ENCODE results near the gene DMRT3.

Gene DMRT3

DNA sequence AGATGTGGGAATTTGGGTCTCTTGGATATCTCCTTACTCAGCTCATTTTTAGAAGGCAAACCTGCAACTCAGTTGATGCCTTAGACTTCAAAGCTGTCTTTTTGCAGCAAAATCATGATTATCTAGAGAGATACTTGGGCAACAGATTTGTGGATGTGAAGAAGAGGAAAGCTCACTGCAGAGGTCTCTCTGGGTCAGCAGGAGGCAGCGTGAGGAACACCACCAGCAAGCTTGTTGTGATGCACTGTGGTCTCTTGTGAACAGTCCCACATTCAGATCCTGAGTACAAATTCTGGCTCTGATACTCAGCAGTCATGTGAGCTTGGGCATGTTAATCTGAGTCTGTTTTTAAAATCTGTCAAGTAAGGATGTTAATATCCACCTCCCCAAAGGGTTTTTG is 26.3 kb upstream of the DMRT3 start:
- Histone ChIP-seq H3K27me3 (ENCODE audit: control insufficient read depth in 5 of 5, insufficient read depth in 4 of 5, low read length in 5 of 5) (peaks cover 3 to 21% (median 16%) of the 10 kb centered on the region in 5 donors), H3K36me3 (ENCODE audit: control insufficient read depth in 5 of 5, insufficient read depth in 5 of 5, low read length in 5 of 5) (no peaks in the 10 kb centered on the region), H3K27ac (ENCODE audit: low read depth, low read length) (no peak overlapping the region), H3K4me1 (ENCODE audit: control insufficient read depth in 5 of 5, insufficient read depth in 5 of 5, low read length in 5 of 5) (no peaks in the 10 kb centered on the region), H3K9me3 (ENCODE audit: control insufficient read depth in 5 of 5, low read length in 5 of 5) (no peaks in the 10 kb centered on the region), H3K4me3 (ENCODE audit: low read depth in 1 of 5, low read length in 5 of 5) (no peak overlapping the region), H3K9ac (ENCODE audit: low read length in 5 of 5) (no peak overlapping the region)

DNA sequence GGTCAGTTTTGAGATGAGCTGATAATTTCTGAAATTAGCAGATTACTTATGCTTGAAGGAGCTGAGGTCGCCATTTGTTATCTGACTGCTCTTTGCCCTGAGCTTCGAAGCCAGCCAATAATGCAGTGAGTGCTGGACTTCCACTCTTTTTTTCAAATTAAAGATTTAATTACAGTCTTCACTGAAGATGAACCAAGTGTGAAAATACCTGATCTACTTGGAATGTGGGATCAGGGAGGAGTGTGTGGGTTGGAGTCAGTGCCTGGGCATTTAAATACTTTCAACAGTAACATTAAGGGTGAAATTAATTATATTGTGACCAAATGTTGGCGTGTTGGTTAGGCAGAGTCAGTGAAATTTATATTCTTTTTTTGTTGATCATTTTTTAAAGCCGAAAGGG is 23.9 kb upstream of the DMRT3 start:
- no peaks in the 10 kb centered on the region for H3K36me3 ChIP-seq (ENCODE audit: control insufficient read depth in 5 of 5, insufficient read depth in 5 of 5, low read length in 5 of 5)
- peaks cover 3 to 22% (median 19%) of the 10 kb centered on the region in 5 donors for H3K27me3 ChIP-seq (ENCODE audit: control insufficient read depth in 5 of 5, insufficient read depth in 4 of 5, low read length in 5 of 5)
- H3K4me3 ChIP-seq (ENCODE audit: low read depth in 1 of 5, low read length in 5 of 5): no peak overlapping the region
- H3K9me3 ChIP-seq (ENCODE audit: control insufficient read depth in 5 of 5, low read length in 5 of 5): no peaks in the 10 kb centered on the region
- no peak overlapping the region for H3K27ac ChIP-seq (ENCODE audit: low read depth, low read length)
- no peaks in the 10 kb centered on the region for H3K4me1 ChIP-seq (ENCODE audit: control insufficient read depth in 5 of 5, insufficient read depth in 5 of 5, low read length in 5 of 5)
- H3K9ac ChIP-seq (ENCODE audit: low read length in 5 of 5): no peak overlapping the region

DNA sequence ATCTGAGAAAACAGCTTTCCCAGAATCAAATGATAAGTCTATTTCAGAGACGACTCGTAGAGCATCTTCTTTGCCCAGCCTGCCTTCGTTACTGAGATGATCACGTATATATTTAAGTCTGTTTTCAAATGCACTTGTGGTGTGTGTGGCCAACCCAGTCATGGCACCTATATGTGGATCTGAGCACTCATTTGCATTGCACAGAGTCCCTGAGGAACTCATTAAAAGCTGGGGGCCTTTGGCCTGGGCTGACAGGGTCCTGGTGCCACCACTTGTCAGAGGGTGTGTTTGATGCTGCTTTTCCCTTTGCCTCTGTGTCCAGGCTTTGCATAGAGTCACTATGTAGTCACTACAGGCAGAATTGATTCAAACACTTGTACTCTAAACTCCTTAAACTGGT is 17.4 kb upstream of the DMRT3 start:
- Histone ChIP-seq H3K4me3 (ENCODE audit: low read depth in 1 of 5, low read length in 5 of 5) (no peak overlapping the region), H3K4me1 (ENCODE audit: control insufficient read depth in 5 of 5, insufficient read depth in 5 of 5, low read length in 5 of 5) (no peaks in the 10 kb centered on the region), H3K36me3 (ENCODE audit: control insufficient read depth in 5 of 5, insufficient read depth in 5 of 5, low read length in 5 of 5) (no peaks in the 10 kb centered on the region), H3K9ac (ENCODE audit: low read length in 5 of 5) (no peak overlapping the region), H3K27ac (ENCODE audit: low read depth, low read length) (no peak overlapping the region), H3K9me3 (ENCODE audit: control insufficient read depth in 5 of 5, low read length in 5 of 5) (no peaks in the 10 kb centered on the region), H3K27me3 (ENCODE audit: control insufficient read depth in 5 of 5, insufficient read depth in 4 of 5, low read length in 5 of 5) (peaks cover 5 to 22% (median 19%) of the 10 kb centered on the region in 5 donors)

DNA sequence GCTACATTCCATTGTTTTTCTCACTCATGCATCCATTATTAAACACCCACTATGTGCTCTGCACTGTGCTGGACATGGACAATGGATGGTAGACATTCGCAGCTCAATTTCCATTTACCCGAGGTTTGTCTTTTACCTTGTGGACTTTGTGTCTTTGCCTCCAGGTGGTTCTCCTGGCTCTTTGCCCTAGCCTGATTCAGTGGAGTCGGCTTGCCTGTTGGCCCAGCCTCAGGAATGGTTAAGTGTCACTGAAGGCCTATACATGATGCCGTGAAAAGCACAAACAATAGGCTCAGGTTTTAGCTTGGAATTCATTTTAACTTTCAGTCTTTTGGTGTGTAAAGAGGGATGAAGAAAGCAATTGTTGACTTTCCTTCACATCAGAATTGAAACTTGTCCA is 16.5 kb upstream of the DMRT3 start:
- H3K9me3 ChIP-seq (ENCODE audit: control insufficient read depth in 5 of 5, low read length in 5 of 5): no peaks in the 10 kb centered on the region
- H3K27ac ChIP-seq (ENCODE audit: low read depth, low read length): no peak overlapping the region
- no peak overlapping the region for H3K9ac ChIP-seq (ENCODE audit: low read length in 5 of 5)
- no peak overlapping the region for H3K4me3 ChIP-seq (ENCODE audit: low read depth in 1 of 5, low read length in 5 of 5)
- H3K36me3 ChIP-seq (ENCODE audit: control insufficient read depth in 5 of 5, insufficient read depth in 5 of 5, low read length in 5 of 5): no peaks in the 10 kb centered on the region
- H3K27me3 ChIP-seq (ENCODE audit: control insufficient read depth in 5 of 5, insufficient read depth in 4 of 5, low read length in 5 of 5): peaks cover 9 to 24% (median 17%) of the 10 kb centered on the region in 5 donors
- no peaks in the 10 kb centered on the region for H3K4me1 ChIP-seq (ENCODE audit: control insufficient read depth in 5 of 5, insufficient read depth in 5 of 5, low read length in 5 of 5)

DNA sequence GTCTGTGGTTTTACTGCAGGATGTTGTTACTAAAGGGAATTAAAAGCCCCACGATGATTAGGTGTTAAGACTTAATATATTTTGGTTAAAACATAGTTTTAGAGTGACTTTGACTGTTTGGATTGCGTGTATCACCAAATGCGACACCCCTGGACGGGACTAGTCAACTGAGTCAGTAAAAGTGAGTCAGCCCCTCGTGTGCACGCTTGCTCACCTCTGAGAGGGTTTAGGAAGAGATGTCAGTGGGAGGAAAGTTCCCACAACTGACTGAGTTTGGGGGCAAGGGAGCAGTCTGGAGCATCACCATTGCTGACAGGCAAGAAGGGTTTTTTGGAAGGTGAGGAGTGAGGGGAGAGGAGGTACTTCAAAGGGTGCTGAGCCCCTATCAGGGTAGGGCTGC is 14.4 kb upstream of the DMRT3 start:
- H3K27ac ChIP-seq (ENCODE audit: low read depth, low read length): no peak overlapping the region
- no peaks in the 10 kb centered on the region for H3K4me1 ChIP-seq (ENCODE audit: control insufficient read depth in 5 of 5, insufficient read depth in 5 of 5, low read length in 5 of 5)
- no peaks in the 10 kb centered on the region for H3K36me3 ChIP-seq (ENCODE audit: control insufficient read depth in 5 of 5, insufficient read depth in 5 of 5, low read length in 5 of 5)
- H3K27me3 ChIP-seq (ENCODE audit: control insufficient read depth in 5 of 5, insufficient read depth in 4 of 5, low read length in 5 of 5): peaks cover 9 to 28% (median 21%) of the 10 kb centered on the region in 5 donors
- H3K9ac ChIP-seq (ENCODE audit: low read length in 5 of 5): no peak overlapping the region
- H3K4me3 ChIP-seq (ENCODE audit: low read depth in 1 of 5, low read length in 5 of 5): no peak overlapping the region
- no peaks in the 10 kb centered on the region for H3K9me3 ChIP-seq (ENCODE audit: control insufficient read depth in 5 of 5, low read length in 5 of 5)

DNA sequence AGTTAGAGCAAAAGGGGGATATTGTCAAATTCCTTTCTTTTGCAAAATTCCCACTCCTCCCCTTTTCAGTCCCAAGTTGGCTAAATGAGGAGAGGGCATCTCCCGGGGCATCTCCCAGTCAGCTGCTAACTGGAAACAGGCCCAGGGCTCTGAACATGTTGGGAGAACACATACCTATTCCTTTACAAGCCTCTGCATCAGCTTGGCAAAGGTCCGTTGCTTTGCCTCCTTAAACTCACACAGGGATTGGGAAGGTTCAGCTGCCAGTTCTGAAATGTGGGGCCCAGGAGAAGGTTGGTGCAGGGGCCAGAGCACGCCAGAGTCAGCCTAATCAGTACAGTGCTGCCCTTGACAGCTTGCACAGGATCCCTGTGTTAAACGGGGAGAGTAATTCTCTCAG is 11.0 kb upstream of the DMRT3 start:
- peaks cover 16 to 46% (median 35%) of the 10 kb centered on the region in 5 donors for H3K27me3 ChIP-seq (ENCODE audit: control insufficient read depth in 5 of 5, insufficient read depth in 4 of 5, low read length in 5 of 5)
- no peaks in the 10 kb centered on the region for H3K36me3 ChIP-seq (ENCODE audit: control insufficient read depth in 5 of 5, insufficient read depth in 5 of 5, low read length in 5 of 5)
- no peak overlapping the region for H3K27ac ChIP-seq (ENCODE audit: low read depth, low read length)
- no peak overlapping the region for H3K4me3 ChIP-seq (ENCODE audit: low read depth in 1 of 5, low read length in 5 of 5)
- H3K9me3 ChIP-seq (ENCODE audit: control insufficient read depth in 5 of 5, low read length in 5 of 5): no peaks in the 10 kb centered on the region
- H3K4me1 ChIP-seq (ENCODE audit: control insufficient read depth in 5 of 5, insufficient read depth in 5 of 5, low read length in 5 of 5): peaks cover 0 to 13% (median 5%) of the 10 kb centered on the region in 5 donors
- no peak overlapping the region for H3K9ac ChIP-seq (ENCODE audit: low read length in 5 of 5)

DNA sequence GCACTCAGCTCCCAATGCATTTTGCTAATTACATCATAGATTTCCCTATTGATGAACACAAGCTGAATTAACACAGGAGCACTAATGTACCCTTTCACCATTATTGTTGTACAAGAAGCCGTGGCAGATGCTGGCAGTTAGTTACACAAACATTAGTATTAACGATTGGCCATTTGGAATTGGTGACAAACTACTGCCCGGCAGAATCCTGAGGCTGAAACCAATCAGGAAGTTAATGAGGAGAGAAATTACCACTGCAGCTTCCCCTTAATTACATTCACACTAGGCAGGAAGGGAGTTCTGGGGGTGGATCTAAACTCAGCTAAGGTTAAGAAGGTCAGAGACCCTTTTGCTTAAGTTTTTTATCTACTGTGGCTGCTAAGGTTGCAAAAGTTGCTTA is 9.6 kb upstream of the DMRT3 start:
- H3K4me1 ChIP-seq (ENCODE audit: control insufficient read depth in 5 of 5, insufficient read depth in 5 of 5, low read length in 5 of 5): peaks cover 0 to 25% (median 11%) of the 10 kb centered on the region in 5 donors
- H3K9ac ChIP-seq (ENCODE audit: low read length in 5 of 5): no peak overlapping the region
- H3K36me3 ChIP-seq (ENCODE audit: control insufficient read depth in 5 of 5, insufficient read depth in 5 of 5, low read length in 5 of 5): no peaks in the 10 kb centered on the region
- peaks cover 21 to 49% (median 40%) of the 10 kb centered on the region in 5 donors for H3K27me3 ChIP-seq (ENCODE audit: control insufficient read depth in 5 of 5, insufficient read depth in 4 of 5, low read length in 5 of 5)
- no peak overlapping the region for H3K27ac ChIP-seq (ENCODE audit: low read depth, low read length)
- no peak overlapping the region for H3K4me3 ChIP-seq (ENCODE audit: low read depth in 1 of 5, low read length in 5 of 5)
- no peaks in the 10 kb centered on the region for H3K9me3 ChIP-seq (ENCODE audit: control insufficient read depth in 5 of 5, low read length in 5 of 5)

DNA sequence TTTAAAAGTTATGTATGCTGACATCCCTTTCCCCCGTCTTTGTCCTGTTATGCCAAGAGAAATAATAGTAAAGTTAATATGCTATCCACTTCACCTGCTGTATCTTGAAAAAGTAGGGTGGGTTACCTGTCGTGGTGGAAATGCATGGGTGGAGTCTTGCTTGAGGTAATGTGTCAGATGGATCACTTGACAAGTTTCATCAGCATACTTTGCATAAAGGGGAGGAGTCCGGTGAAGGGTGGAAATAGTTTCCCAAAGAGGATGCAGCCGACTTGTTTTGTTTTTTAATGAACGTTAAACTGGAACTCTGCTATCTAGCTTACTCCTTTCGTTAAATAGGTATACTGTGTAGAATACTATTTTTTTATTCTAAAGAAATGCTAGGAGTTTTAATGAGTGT is 9.0 kb upstream of the DMRT3 start:
- peaks cover 0 to 30% (median 17%) of the 10 kb centered on the region in 5 donors for H3K4me1 ChIP-seq (ENCODE audit: control insufficient read depth in 5 of 5, insufficient read depth in 5 of 5, low read length in 5 of 5)
- H3K9me3 ChIP-seq (ENCODE audit: control insufficient read depth in 5 of 5, low read length in 5 of 5): no peaks in the 10 kb centered on the region
- peaks cover 17 to 52% (median 37%) of the 10 kb centered on the region in 5 donors for H3K27me3 ChIP-seq (ENCODE audit: control insufficient read depth in 5 of 5, insufficient read depth in 4 of 5, low read length in 5 of 5)
- no peak overlapping the region for H3K9ac ChIP-seq (ENCODE audit: low read length in 5 of 5)
- H3K36me3 ChIP-seq (ENCODE audit: control insufficient read depth in 5 of 5, insufficient read depth in 5 of 5, low read length in 5 of 5): no peaks in the 10 kb centered on the region
- H3K4me3 ChIP-seq (ENCODE audit: low read depth in 1 of 5, low read length in 5 of 5): no peak overlapping the region
- H3K27ac ChIP-seq (ENCODE audit: low read depth, low read length): no peak overlapping the region

DNA sequence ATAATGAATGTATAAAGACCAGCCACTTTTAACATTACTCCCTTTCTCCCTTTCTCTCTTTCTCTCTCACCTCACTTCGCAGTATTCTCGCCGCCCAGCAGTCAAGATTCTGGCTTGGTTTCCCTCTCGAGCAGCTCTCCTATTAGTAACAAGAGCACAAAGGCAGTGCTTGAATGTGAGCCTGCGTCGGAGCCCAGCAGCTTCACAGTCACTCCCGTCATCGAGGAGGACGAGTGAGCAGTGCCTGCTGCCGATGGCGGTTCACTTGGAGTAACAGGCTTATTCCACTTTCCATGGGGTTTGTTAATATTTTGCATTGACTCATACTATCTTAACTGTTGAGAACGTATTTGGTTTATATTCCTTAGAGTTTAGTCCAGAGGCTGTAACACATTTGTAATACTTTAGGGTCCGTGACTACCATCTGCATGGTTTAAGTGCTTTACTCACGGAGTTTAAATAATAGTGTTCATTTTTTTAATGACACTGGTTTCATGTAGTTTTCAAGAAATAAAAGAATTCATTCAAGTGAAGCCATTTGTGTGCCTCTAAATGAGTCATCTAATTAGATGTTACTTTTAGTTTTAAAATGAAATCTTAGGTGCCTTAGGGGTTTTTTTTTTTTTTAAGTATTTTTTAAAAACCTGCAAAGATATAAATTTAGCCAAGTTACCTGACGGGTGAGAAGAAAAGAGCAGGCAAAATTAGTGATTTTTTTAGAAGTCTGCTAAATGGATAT is 8.4 kb upstream of the DMRT3 start:
- H3K4me1 ChIP-seq (ENCODE audit: control insufficient read depth in 5 of 5, insufficient read depth in 5 of 5, low read length in 5 of 5): peaks cover 0 to 37% (median 24%) of the 10 kb centered on the region in 5 donors
- peaks cover 17 to 58% (median 39%) of the 10 kb centered on the region in 5 donors for H3K27me3 ChIP-seq (ENCODE audit: control insufficient read depth in 5 of 5, insufficient read depth in 4 of 5, low read length in 5 of 5)
- H3K4me3 ChIP-seq (ENCODE audit: low read depth in 1 of 5, low read length in 5 of 5): peak overlapping the region in 1 of 5 donors; percentile 42
- no peaks in the 10 kb centered on the region for H3K9me3 ChIP-seq (ENCODE audit: control insufficient read depth in 5 of 5, low read length in 5 of 5)
- H3K27ac ChIP-seq (ENCODE audit: low read depth, low read length): no peak overlapping the region
- H3K9ac ChIP-seq (ENCODE audit: low read length in 5 of 5): peak overlapping the region in 1 of 5 donors; percentile 11
- H3K36me3 ChIP-seq (ENCODE audit: control insufficient read depth in 5 of 5, insufficient read depth in 5 of 5, low read length in 5 of 5): no peaks in the 10 kb centered on the region

DNA sequence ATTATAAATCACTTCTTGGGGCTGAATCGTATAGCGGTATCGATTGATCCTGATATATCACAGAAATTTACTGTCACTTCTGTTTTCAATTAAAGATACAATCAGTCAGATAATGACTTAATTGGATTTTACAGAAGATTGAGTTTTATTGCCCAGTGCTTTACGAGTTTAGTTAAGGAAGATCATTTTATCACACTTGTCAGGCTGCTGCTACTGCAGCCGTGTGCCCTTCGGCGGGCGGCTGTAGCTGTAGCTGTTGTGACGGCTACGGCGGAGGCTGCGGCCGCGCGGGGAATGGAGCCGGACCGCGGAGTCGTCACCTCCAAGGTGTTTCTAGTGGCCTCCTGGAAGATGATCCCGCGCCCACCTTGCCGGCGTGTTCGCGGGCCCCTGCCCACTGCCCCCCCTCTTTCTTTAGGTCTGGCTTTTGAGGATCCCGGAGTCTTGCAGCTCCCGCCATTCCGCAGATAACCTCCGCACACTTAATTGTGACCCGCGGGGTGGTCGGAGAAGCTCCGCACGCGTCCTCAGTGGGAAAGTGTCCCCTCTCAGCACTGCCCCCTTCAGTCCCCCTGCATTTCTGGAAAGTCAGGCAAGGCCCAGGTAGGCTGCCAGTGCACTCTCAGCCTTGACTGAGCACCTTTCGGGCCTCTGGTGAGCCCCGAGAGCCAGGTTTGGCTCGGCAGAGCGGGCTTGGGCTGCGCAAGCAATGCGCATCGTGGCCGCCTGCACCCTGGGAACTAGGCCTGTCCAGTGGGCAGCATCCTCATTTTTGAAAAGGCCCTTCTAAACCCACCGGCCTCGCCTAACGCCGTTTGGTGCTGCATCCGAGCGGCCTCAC is 6.9 kb upstream of the DMRT3 start:
- peaks cover 0 to 41% (median 27%) of the 10 kb centered on the region in 5 donors for H3K4me1 ChIP-seq (ENCODE audit: control insufficient read depth in 5 of 5, insufficient read depth in 5 of 5, low read length in 5 of 5)
- H3K27me3 ChIP-seq (ENCODE audit: control insufficient read depth in 5 of 5, insufficient read depth in 4 of 5, low read length in 5 of 5): peaks cover 20 to 66% (median 54%) of the 10 kb centered on the region in 5 donors
- H3K9me3 ChIP-seq (ENCODE audit: control insufficient read depth in 5 of 5, low read length in 5 of 5): no peaks in the 10 kb centered on the region
- H3K4me3 ChIP-seq (ENCODE audit: low read depth in 1 of 5, low read length in 5 of 5): no peak overlapping the region
- no peaks in the 10 kb centered on the region for H3K36me3 ChIP-seq (ENCODE audit: control insufficient read depth in 5 of 5, insufficient read depth in 5 of 5, low read length in 5 of 5)
- H3K9ac ChIP-seq (ENCODE audit: low read length in 5 of 5): no peak overlapping the region
- no peak overlapping the region for H3K27ac ChIP-seq (ENCODE audit: low read depth, low read length)
